Activated CD4-positive, alpha-beta T cell treated with anti-CD3 and anti-CD28 coated beads for 36 hours (primary cell): ENCODE data around the gene STAT3. TPM values are rescaled to one million over a fixed set of nuclear protein-coding genes. Genes with fewer than 3 reads are reported as not detected.
A peak's percentile ranks its signal among the peaks of the same experiment; 100 is the strongest.
"Not testable (repeated sequence)": the region's sequence is repeated elsewhere in the genome, so short reads cannot be mapped to it uniquely, and the experiment has no call there.

Experiments used
- ATAC-seq: fragments of 200-7000 bp; cut with Tn5 transposase; one replicate; pipeline ENCODE4 v1.10.0; 2021; ENCODE audit warnings: mild to moderate bottlenecking, moderate library complexity
- CTCF ChIA-PET: fragments of 350-600 bp; sonication (Branson Sonifier 250); formaldehyde crosslinking; loops from one replicate; lab custom pipeline; 2021; ENCODE audit warnings: antibody characterized with exemption; lab: Charles Lee
- POLR2A ChIA-PET: fragments of 350-600 bp; sonication (Branson Sonifier 250); formaldehyde crosslinking; loops from one replicate; lab custom pipeline; 2021; ENCODE audit warnings: antibody characterized with exemption, inconsistent platforms; lab: Charles Lee
- DNase-seq: peaks from one replicate; pipeline ENCODE4 v3.0.0-alpha.2; 2020
- H3K27ac Mint-ChIP-seq: one replicate; pipeline ENCODE4 v1.8.0; 2021; ENCODE audit warnings: mixed read lengths
- H3K27me3 Mint-ChIP-seq: one replicate; pipeline ENCODE4 v1.8.0; 2021; ENCODE audit warnings: mixed read lengths
- H3K36me3 Mint-ChIP-seq: one replicate; pipeline ENCODE4 v1.8.0; 2021; ENCODE audit warnings: low read depth, mixed read lengths
- H3K4me1 Mint-ChIP-seq: one replicate; pipeline ENCODE4 v1.8.0; 2021; ENCODE audit warnings: mixed read lengths
- H3K4me3 Mint-ChIP-seq: one replicate; pipeline ENCODE4 v1.8.0; 2021; ENCODE audit warnings: mild to moderate bottlenecking, moderate library complexity, mixed read lengths
- H3K9me3 Mint-ChIP-seq: one replicate; pipeline ENCODE4 v1.8.0; 2021; ENCODE audit warnings: low read depth, mixed read lengths
- intact Hi-C, 2 experiments: fragments of 100-400 bp; cut with DNase I in 1 of 2; cut with micrococcal nuclease in 1 of 2; formaldehyde crosslinking; loops; one replicate each; pipeline versions ENCODE4 v1.14.2 to v1.15.1; 2022 to 2024; cut with DNase I, micrococcal nuclease
- total RNA-seq, 2 experiments: library from RNA; stranded (reverse); gene quantifications; one replicate each; pipeline ENCODE4 v1.2.3, GENCODE V29; 2021

The STAT3 gene
- total RNA-seq, 2 experiments from 2014 or later = 332 to 345 TPM

DNA sequence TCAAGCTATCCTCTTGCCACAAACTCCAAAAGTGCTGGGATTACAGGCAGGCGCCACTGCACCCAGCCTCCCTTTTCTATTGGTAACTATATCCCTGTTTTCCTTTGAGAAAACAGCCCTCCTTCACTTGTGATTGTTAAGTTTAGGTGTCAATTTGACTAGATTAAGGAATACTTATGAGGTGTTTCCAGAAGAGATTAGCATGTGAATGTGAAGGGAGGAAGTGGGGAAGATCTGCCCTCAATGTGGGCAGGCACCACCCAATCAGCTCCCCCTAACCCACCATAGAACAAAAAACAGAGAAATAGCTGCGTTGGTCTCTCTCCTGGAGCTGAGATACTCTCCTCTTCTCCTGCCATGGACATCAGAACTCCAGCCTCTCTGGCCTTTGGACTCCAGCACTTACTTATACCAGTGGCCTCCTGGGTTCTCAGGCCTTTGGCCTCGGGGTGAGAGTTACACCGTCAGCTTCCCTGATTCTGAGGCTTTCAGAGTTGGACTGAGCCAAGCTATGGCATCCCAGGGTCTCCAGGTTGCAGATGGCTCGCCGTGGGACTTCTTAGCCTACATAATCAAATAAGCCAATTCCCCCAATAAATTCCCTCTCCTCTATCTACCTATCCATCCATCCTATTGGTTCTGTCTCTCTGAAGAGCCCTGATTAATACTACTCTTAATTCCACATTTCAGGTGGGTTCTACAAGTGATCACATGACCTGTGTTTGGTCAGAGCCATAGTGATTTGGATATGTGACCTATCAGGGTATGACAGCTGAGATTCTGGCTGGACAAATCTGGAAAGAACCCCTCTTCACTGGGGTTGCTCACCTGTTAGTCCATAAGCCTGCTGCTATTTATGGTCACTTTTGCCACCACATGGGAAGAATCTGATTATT, 12.0 kb upstream of the STAT3 start:
- no peaks in the 10 kb centered on the region for H3K36me3 Mint-ChIP-seq
- H3K4me1 Mint-ChIP-seq = peaks cover 16% of the 10 kb centered on the region
- peak overlapping the region; percentile 2 for H3K27ac Mint-ChIP-seq
- DNase-seq (no peak), ATAC-seq (no peak)
- H3K4me3 Mint-ChIP-seq = no peak overlapping the region
- peaks cover 2% of the 10 kb centered on the region for H3K27me3 Mint-ChIP-seq
- ChIA-PET POLR2A (interaction anchor here (0.8 to 2.2 kb wide), 5 partner anchors 12 to 86 kb away, joined by 3 to 6 read pairs (median 3); no protein-coding TSS in a partner anchor), CTCF (interaction anchor here (0.7 to 9.9 kb wide), 11 partner anchors 11 to 178 kb away, joined by 3 to 228 read pairs (median 5); partner anchors contain the start of gene STAT3)
- intact Hi-C loops = loop anchor here in 1 of 2 experiments (5.0 kb wide), 1 partner anchor 218 kb away; the partner anchor contains the start of gene KCNH4
- no peaks in the 10 kb centered on the region for H3K9me3 Mint-ChIP-seq

- peaks cover 2% of the 10 kb centered on the region for H3K27me3 Mint-ChIP-seq
- no peaks in the 10 kb centered on the region for H3K9me3 Mint-ChIP-seq
- no peak overlapping the region for H3K27ac Mint-ChIP-seq
- intact Hi-C loops = no loop called here
- H3K36me3 Mint-ChIP-seq = no peaks in the 10 kb centered on the region
- ChIA-PET POLR2A (interaction anchor here (0.7 to 2.2 kb wide), 3 partner anchors 51 to 85 kb away, joined by 3 to 5 read pairs (median 3); no protein-coding TSS in a partner anchor), CTCF (interaction anchor here (1.0 to 4.0 kb wide), 10 partner anchors 9 to 119 kb away, joined by 3 to 18 read pairs (median 5); partner anchors contain the start of gene STAT3)
- H3K4me1 Mint-ChIP-seq = peaks cover 16% of the 10 kb centered on the region
- H3K4me3 Mint-ChIP-seq = no peak overlapping the region
- ATAC-seq (no peak), DNase-seq (no peak)
These were observed 10.9 kb upstream of the STAT3 start for GRCh38 chr17:42399121-42399520.

- H3K9me3 Mint-ChIP-seq, DNase-seq, H3K27ac Mint-ChIP-seq, intact Hi-C loops, H3K27me3 Mint-ChIP-seq, ATAC-seq, POLR2A ChIA-PET, H3K36me3 Mint-ChIP-seq, H3K4me3 Mint-ChIP-seq: not testable (repeated sequence)
- peaks cover 30% of the 10 kb centered on the region for H3K4me1 Mint-ChIP-seq
- CTCF ChIA-PET = interaction anchor here (0.6 to 0.7 kb wide), 2 partner anchors 10 to 73 kb away, joined by 3 read pairs; no protein-coding TSS in a partner anchor
These were observed 7.4 kb upstream of the STAT3 start for GRCh38 chr17:42395601-42396000.

DNA sequence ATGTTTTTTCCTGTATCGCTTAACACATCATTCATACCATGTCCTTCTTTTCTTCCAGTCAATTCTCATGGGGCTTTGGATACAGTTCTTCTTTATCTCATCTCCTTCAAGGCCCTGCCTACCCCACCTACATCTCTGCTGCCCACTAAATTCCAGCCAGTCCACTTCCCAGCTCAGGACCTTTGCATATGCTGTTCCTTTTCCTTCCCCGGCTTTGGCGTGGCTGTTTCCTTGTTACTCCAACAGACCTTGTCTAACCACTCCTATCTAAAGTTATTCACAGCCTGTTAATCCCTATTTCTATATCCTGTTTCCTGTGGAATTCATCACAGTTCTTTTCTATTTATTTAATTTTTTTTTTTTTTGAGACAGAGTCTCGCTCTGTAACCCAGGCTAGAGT, 6.6 kb upstream of the STAT3 start:
- intact Hi-C loops = no loop called here
- no peak for ATAC-seq
- ChIA-PET CTCF (interaction anchor here (0.7 kb wide), 1 partner anchor 72 kb away, joined by 3 read pairs; no protein-coding TSS in a partner anchor), POLR2A (interaction anchor here (0.7 kb wide), 1 partner anchor 77 kb away, joined by 3 read pairs; no protein-coding TSS in a partner anchor)
- peaks cover 30% of the 10 kb centered on the region for H3K4me1 Mint-ChIP-seq
- no peaks in the 10 kb centered on the region for H3K36me3 Mint-ChIP-seq
- H3K27ac Mint-ChIP-seq = peak overlapping the region; percentile 47
- no peak overlapping the region for H3K4me3 Mint-ChIP-seq
- peaks cover 2% of the 10 kb centered on the region for H3K27me3 Mint-ChIP-seq
- no peaks in the 10 kb centered on the region for H3K9me3 Mint-ChIP-seq
- DNase-seq = no peak

DNA sequence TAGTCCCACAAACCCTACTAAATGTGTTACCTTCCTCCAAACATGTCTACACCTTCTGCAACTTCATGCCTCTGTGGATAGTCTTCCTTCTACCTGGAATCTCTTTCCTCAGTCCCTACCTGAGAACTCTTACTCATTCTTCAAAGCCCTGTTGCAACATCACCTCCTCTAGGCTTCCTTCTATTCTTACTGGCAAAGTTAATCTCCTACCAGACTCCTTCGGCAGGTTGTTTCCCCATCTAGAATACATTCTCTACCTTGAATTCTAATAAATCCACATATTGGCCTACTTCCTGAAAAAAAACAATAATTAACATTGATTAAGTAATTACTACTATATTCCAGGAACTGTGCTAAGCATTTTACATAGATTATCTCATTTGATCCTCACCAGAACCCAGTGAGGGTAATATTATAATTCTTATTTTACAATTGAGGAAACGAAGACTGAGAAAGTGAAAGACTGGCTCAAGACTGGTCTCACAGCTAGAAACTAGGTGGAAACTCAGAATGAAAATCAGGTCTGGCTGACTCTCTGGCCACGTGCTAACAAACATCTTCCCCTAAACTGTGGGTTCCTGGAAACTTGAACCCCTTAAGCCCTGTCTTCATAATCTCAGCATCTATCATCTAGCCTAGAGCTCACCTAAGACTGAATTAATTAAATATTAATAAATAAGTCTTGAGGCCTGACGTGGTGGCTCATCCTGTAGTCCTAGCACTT, 4.6 kb upstream of the STAT3 start:
- no peak for DNase-seq
- H3K27ac Mint-ChIP-seq = peak overlapping the region; percentile 87
- H3K4me3 Mint-ChIP-seq = no peak overlapping the region
- ChIA-PET POLR2A (no interaction called here), CTCF (interaction anchor here (1.1 to 1.8 kb wide), 4 partner anchors 10 to 118 kb away, joined by 3 to 7 read pairs (median 4); no protein-coding TSS in a partner anchor)
- peaks cover 36% of the 10 kb centered on the region for H3K4me1 Mint-ChIP-seq
- intact Hi-C loops = no loop called here
- no peak for ATAC-seq
- no peaks in the 10 kb centered on the region for H3K9me3 Mint-ChIP-seq
- H3K27me3 Mint-ChIP-seq = peaks cover 2% of the 10 kb centered on the region
- H3K36me3 Mint-ChIP-seq = peaks cover 5% of the 10 kb centered on the region

DNA sequence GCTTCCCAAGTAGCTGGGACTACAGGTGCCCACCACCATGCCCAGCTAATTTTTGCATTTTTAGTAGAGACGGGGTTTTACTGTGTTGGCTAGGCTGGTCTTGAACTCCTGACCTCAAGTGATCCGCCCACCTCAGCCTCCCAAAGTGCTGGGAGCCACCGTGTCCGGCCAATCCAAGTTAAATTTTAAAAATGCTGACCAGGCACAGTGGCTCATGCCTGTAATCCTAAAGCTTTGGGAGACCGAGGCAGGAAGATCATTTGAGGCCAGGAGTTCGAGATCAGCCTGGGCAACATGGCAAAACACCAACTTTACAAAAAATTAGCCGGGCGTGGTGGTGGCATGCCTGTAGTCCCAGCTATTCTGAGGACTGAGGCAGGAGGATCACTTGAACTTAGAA, 3.2 kb upstream of the STAT3 start:
- CTCF ChIA-PET = interaction anchor here (0.6 to 1.8 kb wide), 8 partner anchors 11 to 210 kb away, joined by 3 to 7 read pairs (median 4); no protein-coding TSS in a partner anchor

GRCh38 chr17:42389899-42390298, 1.7 kb upstream of the STAT3 start:
- H3K4me3 Mint-ChIP-seq = peak overlapping the region; percentile 95
- H3K36me3 Mint-ChIP-seq = peaks cover 32% of the 10 kb centered on the region
- DNase-seq (no peak), ATAC-seq (no peak)
- H3K27ac Mint-ChIP-seq = peak overlapping the region; percentile 100
- CTCF ChIA-PET = interaction anchor here (0.6 to 3.4 kb wide), 10 partner anchors 9 to 142 kb away, joined by 3 to 36 read pairs (median 12); no protein-coding TSS in a partner anchor
- peaks cover 2% of the 10 kb centered on the region for H3K9me3 Mint-ChIP-seq
- peaks cover 50% of the 10 kb centered on the region for H3K4me1 Mint-ChIP-seq
- POLR2A ChIA-PET = interaction anchor here (0.6 to 2.4 kb wide), 8 partner anchors 13 to 196 kb away, joined by 3 to 38 read pairs (median 6); partner anchors contain the start of gene GHDC
- intact Hi-C loops = loop anchor here (1.0 to 5.0 kb wide), 9 partner anchors 11 to 423 kb away; partner anchors contain the start of genes ATP6V0A1 (in 1 of the 2) and CNP (in 1 of the 2)
- no peaks in the 10 kb centered on the region for H3K27me3 Mint-ChIP-seq

More for the DNA sequence above, 3.2 kb upstream of the STAT3 start:
- H3K27me3 Mint-ChIP-seq, H3K4me3 Mint-ChIP-seq, ATAC-seq, H3K27ac Mint-ChIP-seq, intact Hi-C loops, DNase-seq, H3K9me3 Mint-ChIP-seq: not testable (repeated sequence)
- H3K36me3 Mint-ChIP-seq = peaks cover 18% of the 10 kb centered on the region
- POLR2A ChIA-PET = interaction anchor here (0.6 kb wide), 2 partner anchors 31 to 360 kb away, joined by 3 read pairs; no protein-coding TSS in a partner anchor
- peaks cover 38% of the 10 kb centered on the region for H3K4me1 Mint-ChIP-seq

GRCh38 chr17:42389135-42389417, 834 bp upstream of the STAT3 start:
- H3K27me3 Mint-ChIP-seq = no peaks in the 10 kb centered on the region
- peaks cover 40% of the 10 kb centered on the region for H3K36me3 Mint-ChIP-seq
- peak overlapping the region; percentile 95 for H3K4me3 Mint-ChIP-seq
- ChIA-PET POLR2A (interaction anchor here (0.6 to 2.4 kb wide), 24 partner anchors 11 to 609 kb away, joined by 3 to 38 read pairs (median 5); partner anchors contain the start of genes GHDC and STAT5A), CTCF (interaction anchor here (0.6 to 3.4 kb wide), 22 partner anchors 9 to 1864 kb away, joined by 3 to 36 read pairs (median 5); partner anchors contain the start of gene KAT2A)
- peaks cover 58% of the 10 kb centered on the region for H3K4me1 Mint-ChIP-seq
- DNase-seq (peak; percentile 92), ATAC-seq (peak; percentile 76)
- intact Hi-C loops = loop anchor here (1.0 to 5.0 kb wide), 9 partner anchors 10 to 422 kb away; partner anchors contain the start of genes ATP6V0A1 (in 1 of the 2) and CNP (in 1 of the 2)
- peak overlapping the region; percentile 100 for H3K27ac Mint-ChIP-seq
- H3K9me3 Mint-ChIP-seq = peaks cover 2% of the 10 kb centered on the region

DNA sequence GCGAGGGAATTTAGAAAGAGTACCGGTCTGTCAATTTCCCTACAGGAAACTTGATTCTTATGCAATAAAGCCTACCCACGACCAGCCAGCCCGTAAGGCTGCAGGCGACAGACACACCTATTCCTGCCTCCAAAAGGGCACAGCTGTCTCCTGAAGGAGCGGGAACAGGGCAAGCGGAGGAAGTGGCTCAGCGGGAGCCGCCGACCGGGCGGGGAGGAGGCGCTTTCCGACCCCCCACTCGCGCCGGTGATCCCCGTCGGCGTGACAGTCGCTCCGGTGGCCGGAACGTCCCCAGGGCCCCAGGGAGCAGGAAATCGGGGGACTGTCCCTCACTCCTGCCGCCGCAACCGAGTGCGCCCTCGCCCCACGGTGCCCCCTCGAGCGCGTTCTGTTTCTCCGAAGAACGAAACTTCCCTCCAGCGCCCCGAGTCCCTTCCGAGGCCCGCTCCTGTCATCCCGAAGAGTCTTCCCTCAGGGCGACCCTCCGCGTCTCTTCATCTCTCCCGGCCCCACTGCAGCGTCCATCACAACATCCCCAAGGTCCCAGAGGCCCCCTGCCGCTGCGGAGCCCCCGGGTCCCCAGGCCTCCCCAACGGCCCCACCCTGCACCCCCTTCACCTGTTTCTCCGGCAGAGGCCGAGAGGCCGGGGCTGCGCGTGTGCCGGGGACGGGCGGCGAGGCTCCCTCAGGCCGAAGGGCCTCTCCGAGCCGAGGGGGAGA, 421 bp downstream of the STAT3 start:
- ChIA-PET CTCF (interaction anchor here (0.5 to 3.4 kb wide), 18 partner anchors 8 to 382 kb away, joined by 3 to 36 read pairs (median 7); partner anchors contain the start of gene KAT2A), POLR2A (interaction anchor here (0.5 to 2.4 kb wide), 24 partner anchors 9 to 610 kb away, joined by 3 to 38 read pairs (median 7); no protein-coding TSS in a partner anchor)
- peak; percentile 62 for DNase-seq
- H3K36me3 Mint-ChIP-seq = peaks cover 46% of the 10 kb centered on the region
- no peak for ATAC-seq
- peaks cover 57% of the 10 kb centered on the region for H3K4me1 Mint-ChIP-seq
- peak overlapping the region; percentile 95 for H3K4me3 Mint-ChIP-seq
- peaks cover 2% of the 10 kb centered on the region for H3K9me3 Mint-ChIP-seq
- H3K27me3 Mint-ChIP-seq = no peaks in the 10 kb centered on the region
- intact Hi-C loops = loop anchor here (1.0 to 5.0 kb wide), 15 partner anchors 9 to 610 kb away; partner anchors contain the start of genes ATP6V0A1 (in 1 of the 2), CNP (in 1 of the 2), RPL27 (in 1 of the 2) and STAT5A (in 1 of the 2)
- H3K27ac Mint-ChIP-seq = peak overlapping the region; percentile 100
